ENCODE measurements around the gene COX8C. TPM values are rescaled to one million over a fixed set of nuclear protein-coding genes. Genes with fewer than 3 reads are reported as not detected.

COX8C gene
- total RNA-seq, 2 donors from 2014 or later = not detected

DNA sequence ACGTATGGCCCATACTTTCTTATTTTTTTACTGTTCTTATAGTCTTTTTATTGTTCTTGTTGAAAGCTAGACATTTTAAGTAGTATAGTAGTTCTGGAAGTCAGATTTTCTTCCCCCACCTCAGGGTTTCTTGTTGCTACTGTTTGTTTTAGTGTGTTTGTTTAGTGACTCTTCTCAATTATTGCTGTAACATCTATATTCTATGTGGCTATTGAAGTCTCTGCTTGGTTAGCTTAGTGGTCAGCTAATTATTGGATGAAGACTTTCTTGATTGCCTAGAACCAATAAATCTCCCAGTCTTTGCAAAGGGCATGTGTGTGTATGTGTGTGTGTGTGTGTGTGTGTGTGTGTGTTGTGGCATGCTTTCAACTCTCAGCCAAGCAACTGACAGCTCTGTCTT, 49.5 kb downstream of the COX8C start:
- H3K27me3 ChIP-seq (replicated peaks; ENCODE audit: insufficient read depth) = no peaks in the 10 kb centered on the region
- H3K4me3 ChIP-seq = no peak overlapping the region
- no peak for ATAC-seq (ENCODE audit: insufficient number of reproducible peaks, low FRiP score, low read depth)
- no peak overlapping the region for H3K27ac ChIP-seq
- H3K36me3 ChIP-seq = no peaks in the 10 kb centered on the region
- TF ChIP-seq, protein P1, sequence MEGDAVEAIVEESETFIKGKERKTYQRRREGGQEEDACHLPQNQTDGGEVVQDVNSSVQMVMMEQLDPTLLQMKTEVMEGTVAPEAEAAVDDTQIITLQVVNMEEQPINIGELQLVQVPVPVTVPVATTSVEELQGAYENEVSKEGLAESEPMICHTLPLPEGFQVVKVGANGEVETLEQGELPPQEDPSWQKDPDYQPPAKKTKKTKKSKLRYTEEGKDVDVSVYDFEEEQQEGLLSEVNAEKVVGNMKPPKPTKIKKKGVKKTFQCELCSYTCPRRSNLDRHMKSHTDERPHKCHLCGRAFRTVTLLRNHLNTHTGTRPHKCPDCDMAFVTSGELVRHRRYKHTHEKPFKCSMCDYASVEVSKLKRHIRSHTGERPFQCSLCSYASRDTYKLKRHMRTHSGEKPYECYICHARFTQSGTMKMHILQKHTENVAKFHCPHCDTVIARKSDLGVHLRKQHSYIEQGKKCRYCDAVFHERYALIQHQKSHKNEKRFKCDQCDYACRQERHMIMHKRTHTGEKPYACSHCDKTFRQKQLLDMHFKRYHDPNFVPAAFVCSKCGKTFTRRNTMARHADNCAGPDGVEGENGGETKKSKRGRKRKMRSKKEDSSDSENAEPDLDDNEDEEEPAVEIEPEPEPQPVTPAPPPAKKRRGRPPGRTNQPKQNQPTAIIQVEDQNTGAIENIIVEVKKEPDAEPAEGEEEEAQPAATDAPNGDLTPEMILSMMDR (IDR thresholded peaks at IDR 0.05) = no peak
- DNase-seq (ENCODE audit: low spot score) = no peak
- H3K4me1 ChIP-seq (ENCODE audit: control insufficient read depth in 1 of 2, low read depth in 2 of 2) = no peaks in the 10 kb centered on the region
- peaks cover 10% of the 10 kb centered on the region for H3K9me3 ChIP-seq

Other genes with a start within 250 kb of the COX8C start
- gene ITPK1, start 231.3 kb upstream of the COX8C start, total RNA-seq = 10 to 100 TPM; 53.8 to 85.0 TPM
- gene MOAP1, start 162.3 kb upstream of the COX8C start, total RNA-seq = 10 to 100 TPM; 26.0 to 28.6 TPM
- gene LYSET, start 161.9 kb upstream of the COX8C start, total RNA-seq = 1 to 10 TPM; 3.2 to 5.2 TPM
- gene GON7, start 140.1 kb upstream of the COX8C start, total RNA-seq = 1 to 10 TPM; 3.1 to 3.2 TPM
- gene UBR7, start 139.9 kb upstream of the COX8C start, total RNA-seq = 10 to 100 TPM; 24.1 to 28.1 TPM
- 10 to 100 TPM; 21.9 to 30.5 TPM for gene BTBD7, start 14.1 kb upstream of the COX8C start, total RNA-seq
- under 1 TPM; 0.14 to 0.21 TPM for gene UNC79, start 83.8 kb downstream of the COX8C start, total RNA-seq

Data from thoracic aorta (tissue), 2 donors.